Mesendoderm (in vitro differentiated cells): ENCODE measurements around the gene RNF213.

ENCODE experiments used
- DNase-seq: peaks from one replicate; pipeline ENCODE4 v3.0.0; 2013
- H2AK5ac ChIP-seq: 2 replicates; pipeline ENCODE4 v1.6.1; 2013; ENCODE audit warnings: low read length, inconsistent platforms
- H2BK120ac ChIP-seq: 2 replicates; pipeline ENCODE4 v1.6.1; 2013; ENCODE audit warnings: low read depth, mild to moderate bottlenecking, low read length, moderate library complexity, mixed read lengths
- H2BK15ac ChIP-seq: replicated peaks from 2 replicates; pipeline ENCODE4 v1.6.1; 2013; ENCODE audit warnings: low read depth, mild to moderate bottlenecking, moderate library complexity
- H2BK5ac ChIP-seq: 2 replicates; pipeline ENCODE4 v1.6.1; 2013; ENCODE audit warnings: low read length, inconsistent platforms
- H3K18ac ChIP-seq: 2 replicates; pipeline ENCODE4 v1.6.1; 2013; ENCODE audit warnings: mild to moderate bottlenecking, low read length, mixed read lengths
- H3K23ac ChIP-seq: one replicate; pipeline ENCODE4 v1.6.1; 2013; ENCODE audit warnings: low read length
- H3K27ac ChIP-seq: 2 replicates; pipeline ENCODE4 v1.5.1; 2013; ENCODE audit warnings: low read depth, mild to moderate bottlenecking, inconsistent platforms, low read length, moderate library complexity
- H3K27me3 ChIP-seq: 2 replicates; pipeline ENCODE4 v1.6.1; 2013; ENCODE audit warnings: low read length, control low read depth, mild to moderate bottlenecking, inconsistent platforms; ENCODE audit not compliant: insufficient read depth, poor library complexity
- H3K36me3 ChIP-seq: 2 replicates; pipeline ENCODE4 v1.6.1; 2013; ENCODE audit warnings: low read length, inconsistent platforms; ENCODE audit not compliant: control insufficient read depth, insufficient read depth
- H3K4ac ChIP-seq: one replicate; pipeline ENCODE4 v1.6.1; 2013; ENCODE audit warnings: low read depth, mild to moderate bottlenecking, low read length, moderate library complexity
- H3K4me1 ChIP-seq: 2 replicates; pipeline ENCODE4 v1.6.1; 2013; ENCODE audit warnings: low read depth, low read length, inconsistent platforms; ENCODE audit not compliant: control insufficient read depth
- H3K4me2 ChIP-seq: 2 replicates; pipeline ENCODE4 v1.6.1; 2013; ENCODE audit warnings: low read length
- H3K4me3 ChIP-seq: 2 replicates; pipeline ENCODE4 v1.5.1; 2013; ENCODE audit warnings: mild to moderate bottlenecking, low read length
- H3K56ac ChIP-seq: one replicate; pipeline ENCODE4 v1.6.1; 2013; ENCODE audit warnings: low read length
- H3K79me1 ChIP-seq: 2 replicates; pipeline ENCODE4 v1.6.1; 2013; ENCODE audit warnings: low read length, inconsistent platforms
- H3K79me2 ChIP-seq: 2 replicates; pipeline ENCODE4 v1.6.1; 2013; ENCODE audit warnings: mild to moderate bottlenecking, low read length; ENCODE audit not compliant: control insufficient read depth, insufficient read depth
- H3K9ac ChIP-seq: 2 replicates; pipeline ENCODE4 v1.6.1; 2013; ENCODE audit warnings: low read length, inconsistent platforms
- H4K5ac ChIP-seq: one replicate; pipeline ENCODE4 v1.6.1; 2013; ENCODE audit warnings: low read length
- H4K8ac ChIP-seq: one replicate; pipeline ENCODE4 v1.6.1; 2013; ENCODE audit warnings: low read depth, mild to moderate bottlenecking, control low read depth, low read length, moderate library complexity
- WGBS: extraction: QIAGEN DNeasy Blood & Tissue Kit; methylation state at CpG from one replicate; pipeline ENCODE4 v1.1.7; 2013; ENCODE audit warnings: low lambda C conversion rate, missing lambda C conversion rate; ENCODE audit not compliant: insufficient coverage; ENCODE audit errors: extremely low coverage; 5-methylcytosine and 5-hydroxymethylcytosine counted together

The RNF213 gene

DNA sequence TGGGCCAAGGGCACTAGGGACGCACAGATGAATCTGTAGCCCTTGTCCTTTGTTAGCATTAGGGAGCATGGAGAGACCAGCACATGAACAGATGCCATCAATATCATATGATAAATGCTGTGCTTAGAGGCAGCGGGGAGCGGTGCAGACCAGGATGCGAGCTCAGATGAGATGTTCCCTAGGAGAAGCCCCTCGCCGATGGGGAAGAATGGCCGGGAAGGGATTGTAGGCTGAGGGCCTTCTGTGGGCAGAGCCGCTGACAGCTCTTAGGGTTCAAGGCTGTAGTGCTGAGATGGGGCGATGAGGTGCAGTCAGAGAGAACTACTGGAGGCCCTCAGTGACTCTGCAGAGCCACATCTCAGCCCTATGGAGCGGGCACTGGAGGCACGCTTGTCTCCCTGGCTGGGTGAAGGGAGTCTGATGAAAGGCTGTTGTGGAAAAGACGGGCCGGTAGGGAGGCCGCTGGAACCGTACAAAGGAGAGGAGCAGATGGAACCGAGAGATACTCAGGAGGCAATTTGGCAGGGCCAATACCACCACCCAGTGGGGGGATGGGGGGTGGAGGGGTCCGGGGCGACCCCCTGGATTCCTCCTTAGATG, 88.0 kb downstream of the RNF213 start:
- Histone ChIP-seq H3K4ac (no peak overlapping the region), H4K8ac (no peak overlapping the region), H3K56ac (no peak overlapping the region), H3K18ac (no peak overlapping the region), H3K4me1 (no peaks in the 10 kb centered on the region), H3K9ac (no peak overlapping the region), H3K4me3 (no peak overlapping the region), H3K4me2 (no peak overlapping the region), H4K5ac (no peak overlapping the region), H3K27ac (no peak overlapping the region), H2BK15ac (no peak overlapping the region), H3K23ac (no peak overlapping the region), H2AK5ac (no peak overlapping the region), H3K27me3 (no peaks in the 10 kb centered on the region), H2BK5ac (no peak overlapping the region), H3K36me3 (peaks cover 12% of the 10 kb centered on the region), H2BK120ac (no peak overlapping the region), H3K79me1 (no peaks in the 10 kb centered on the region), H3K79me2 (no peaks in the 10 kb centered on the region)
- WGBS = no CpG with 5 or more reads among the region's 18 CpGs
- DNase-seq = no peak

DNA sequence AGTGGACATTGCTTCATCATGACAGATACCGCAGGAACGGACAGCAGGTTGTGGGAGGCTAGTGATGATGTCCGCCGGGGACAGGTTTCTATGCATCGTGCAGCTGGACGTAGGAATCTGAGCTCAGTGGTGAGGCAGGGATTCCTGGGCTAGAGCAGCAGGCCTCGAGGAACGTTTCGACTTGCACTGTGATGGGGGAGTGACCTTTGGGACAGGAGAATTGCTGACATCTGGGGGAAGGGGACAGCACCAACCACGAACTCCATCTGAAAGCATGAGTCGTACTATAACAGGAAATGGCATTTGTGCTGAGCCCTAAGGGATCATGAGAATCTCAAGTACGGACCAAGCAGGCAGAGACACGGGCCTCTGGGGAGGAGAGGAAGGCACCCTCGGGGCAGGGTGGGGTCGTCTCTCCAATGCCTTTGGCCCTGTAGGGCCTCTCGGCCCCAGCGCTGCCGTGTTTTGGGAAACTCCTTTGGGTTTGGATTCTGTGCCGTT, 88.5 kb downstream of the RNF213 start:
- Histone ChIP-seq H3K23ac (no peak overlapping the region), H2BK120ac (no peak overlapping the region), H3K27ac (no peak overlapping the region), H3K27me3 (no peaks in the 10 kb centered on the region), H3K56ac (no peak overlapping the region), H3K4me2 (no peak overlapping the region), H3K4me1 (no peaks in the 10 kb centered on the region), H3K79me1 (no peaks in the 10 kb centered on the region), H3K79me2 (no peaks in the 10 kb centered on the region), H3K9ac (no peak overlapping the region), H3K36me3 (peaks cover 12% of the 10 kb centered on the region), H3K4ac (no peak overlapping the region), H4K5ac (no peak overlapping the region), H2BK15ac (no peak overlapping the region), H3K4me3 (no peak overlapping the region), H2AK5ac (no peak overlapping the region), H2BK5ac (no peak overlapping the region), H4K8ac (no peak overlapping the region), H3K18ac (no peak overlapping the region)
- peak; percentile 33 for DNase-seq
- WGBS = no CpG with 5 or more reads among the region's 19 CpGs

DNA sequence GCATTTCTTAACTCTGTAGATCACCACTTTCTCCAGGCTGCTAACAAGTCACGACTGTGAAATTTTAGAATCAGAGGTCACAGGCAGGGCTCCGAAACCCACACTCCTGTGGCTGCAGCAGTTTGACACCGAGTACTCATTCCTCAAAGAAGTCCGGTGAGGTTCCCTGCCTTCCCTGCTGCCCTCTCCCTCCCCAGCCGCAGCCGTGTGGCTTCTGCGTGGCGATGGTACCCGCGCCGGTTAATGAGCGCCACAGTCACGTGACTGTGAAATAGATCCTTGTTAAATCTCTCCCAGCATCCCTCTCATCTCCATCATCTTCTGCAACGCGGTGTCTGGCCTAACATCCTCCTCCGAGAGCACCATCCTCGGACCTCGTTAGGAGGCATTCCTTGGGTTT, 89.1 kb downstream of the RNF213 start:
- Histone ChIP-seq H2BK15ac (no peak overlapping the region), H3K18ac (no peak overlapping the region), H2BK120ac (no peak overlapping the region), H3K36me3 (peaks cover 12% of the 10 kb centered on the region), H3K4ac (no peak overlapping the region), H3K27ac (no peak overlapping the region), H3K4me2 (no peak overlapping the region), H3K4me1 (no peaks in the 10 kb centered on the region), H3K23ac (no peak overlapping the region), H2BK5ac (no peak overlapping the region), H4K5ac (no peak overlapping the region), H3K27me3 (no peaks in the 10 kb centered on the region), H3K56ac (no peak overlapping the region), H3K79me2 (no peaks in the 10 kb centered on the region), H3K9ac (no peak overlapping the region), H3K79me1 (no peaks in the 10 kb centered on the region), H3K4me3 (no peak overlapping the region), H4K8ac (no peak overlapping the region), H2AK5ac (no peak overlapping the region)
- no peak for DNase-seq
- no CpG with 5 or more reads among the region's 18 CpGs for WGBS

DNA sequence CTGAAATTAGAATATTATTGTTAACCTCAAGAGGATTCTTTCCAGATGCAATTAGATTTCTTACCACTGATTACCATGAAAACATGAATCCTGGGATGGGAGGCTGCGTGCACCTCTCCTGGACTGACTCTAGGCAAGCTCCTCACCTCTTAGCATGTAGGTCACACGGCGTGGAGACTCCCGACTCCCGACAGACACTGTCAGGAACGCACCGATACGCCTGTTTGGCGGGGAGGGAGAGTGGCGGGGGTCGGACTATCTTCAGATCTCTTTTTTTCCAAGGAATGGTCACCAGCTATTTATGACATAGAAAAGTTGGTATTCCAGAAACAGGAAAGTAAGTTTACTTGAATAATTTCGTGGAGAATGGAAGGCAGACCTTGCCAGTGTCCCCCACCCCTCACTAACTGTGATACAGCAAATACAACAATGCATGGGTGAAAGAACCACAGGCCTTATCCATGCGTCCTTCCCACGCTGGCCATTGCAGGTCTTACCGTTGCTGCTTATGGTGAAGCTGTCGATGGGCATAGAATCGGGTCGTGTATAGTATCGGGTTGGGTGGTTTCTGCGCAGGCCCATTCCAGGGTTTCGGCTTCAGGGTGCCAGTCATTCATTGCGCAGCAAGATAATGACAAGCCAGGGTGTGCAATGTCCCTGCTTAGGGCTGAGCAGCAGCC, 91.7 kb downstream of the RNF213 start:
- no peaks in the 10 kb centered on the region for H3K27me3 ChIP-seq
- no peak overlapping the region for H2BK5ac ChIP-seq
- H4K8ac ChIP-seq = no peak overlapping the region
- H3K4me3 ChIP-seq = no peak overlapping the region
- H3K4me2 ChIP-seq = no peak overlapping the region
- no peaks in the 10 kb centered on the region for H3K79me1 ChIP-seq
- no peak for DNase-seq
- no peak overlapping the region for H4K5ac ChIP-seq
- H3K9ac ChIP-seq = no peak overlapping the region
- no peak overlapping the region for H2BK120ac ChIP-seq
- no peak overlapping the region for H3K4ac ChIP-seq
- H3K4me1 ChIP-seq = no peaks in the 10 kb centered on the region
- H3K27ac ChIP-seq = no peak overlapping the region
- no peak overlapping the region for H3K56ac ChIP-seq
- H3K18ac ChIP-seq = no peak overlapping the region
- H2AK5ac ChIP-seq = no peak overlapping the region
- H2BK15ac ChIP-seq = no peak overlapping the region
- no peaks in the 10 kb centered on the region for H3K79me2 ChIP-seq
- no peak overlapping the region for H3K23ac ChIP-seq
- WGBS = no CpG with 5 or more reads among the region's 22 CpGs
- H3K36me3 ChIP-seq = peaks cover 6% of the 10 kb centered on the region

DNA sequence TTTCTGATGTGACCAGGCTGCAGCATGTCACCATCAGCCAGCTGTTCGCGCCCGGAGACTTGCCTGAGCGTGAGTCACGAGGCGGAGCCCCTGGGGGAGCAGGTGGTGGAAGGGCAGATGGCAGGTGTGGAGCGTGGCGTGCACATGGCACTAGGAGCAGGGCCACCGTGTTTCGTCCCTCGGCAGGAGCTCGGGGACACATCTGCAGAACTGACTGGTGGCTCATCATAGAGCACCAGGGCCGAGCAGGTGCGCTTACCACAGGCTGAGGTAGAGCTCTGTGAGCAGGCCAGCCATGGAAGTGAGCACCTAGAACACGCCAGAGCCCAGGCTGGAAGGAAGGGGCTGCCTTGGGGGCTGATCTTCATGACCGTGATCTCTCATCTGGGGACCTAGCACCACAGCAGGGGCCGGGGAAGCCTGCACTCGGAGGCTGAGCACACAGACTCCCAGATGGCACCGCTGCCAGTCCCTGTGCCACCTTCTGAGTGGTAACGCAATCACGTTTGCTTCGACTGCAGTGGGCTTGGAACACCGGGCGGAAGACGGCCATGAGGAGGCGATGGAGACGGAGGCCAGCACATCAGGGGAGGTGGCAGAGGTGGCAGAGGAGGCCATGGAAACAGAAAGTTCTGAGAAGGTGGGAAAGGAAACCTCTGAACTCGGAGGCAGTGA, 92.5 kb downstream of the RNF213 start:
- Histone ChIP-seq H3K4me1 (no peaks in the 10 kb centered on the region), H2AK5ac (no peak overlapping the region), H3K27ac (no peak overlapping the region), H3K4me2 (no peak overlapping the region), H3K79me1 (no peaks in the 10 kb centered on the region), H4K8ac (no peak overlapping the region), H3K79me2 (no peaks in the 10 kb centered on the region), H3K36me3 (peaks cover 6% of the 10 kb centered on the region), H2BK15ac (no peak overlapping the region), H3K18ac (no peak overlapping the region), H2BK120ac (no peak overlapping the region), H4K5ac (no peak overlapping the region), H3K23ac (no peak overlapping the region), H3K9ac (no peak overlapping the region), H3K27me3 (no peaks in the 10 kb centered on the region), H3K56ac (no peak overlapping the region), H3K4ac (no peak overlapping the region), H3K4me3 (no peak overlapping the region), H2BK5ac (no peak overlapping the region)
- no peak for DNase-seq
- WGBS = no CpG with 5 or more reads among the region's 28 CpGs
